HG02642 (cell line): Measurements from ENCODE around the gene PPP2R2C.

Experiments used
- ATAC-seq: cut with Tn5 transposase; IDR thresholded peaks from one replicate; pipeline ENCODE4 v1.9.1; 2021; ENCODE audit warnings: mild to moderate bottlenecking; ENCODE audit not compliant: unreplicated experiment, poor library complexity

Gene PPP2R2C

DNA sequence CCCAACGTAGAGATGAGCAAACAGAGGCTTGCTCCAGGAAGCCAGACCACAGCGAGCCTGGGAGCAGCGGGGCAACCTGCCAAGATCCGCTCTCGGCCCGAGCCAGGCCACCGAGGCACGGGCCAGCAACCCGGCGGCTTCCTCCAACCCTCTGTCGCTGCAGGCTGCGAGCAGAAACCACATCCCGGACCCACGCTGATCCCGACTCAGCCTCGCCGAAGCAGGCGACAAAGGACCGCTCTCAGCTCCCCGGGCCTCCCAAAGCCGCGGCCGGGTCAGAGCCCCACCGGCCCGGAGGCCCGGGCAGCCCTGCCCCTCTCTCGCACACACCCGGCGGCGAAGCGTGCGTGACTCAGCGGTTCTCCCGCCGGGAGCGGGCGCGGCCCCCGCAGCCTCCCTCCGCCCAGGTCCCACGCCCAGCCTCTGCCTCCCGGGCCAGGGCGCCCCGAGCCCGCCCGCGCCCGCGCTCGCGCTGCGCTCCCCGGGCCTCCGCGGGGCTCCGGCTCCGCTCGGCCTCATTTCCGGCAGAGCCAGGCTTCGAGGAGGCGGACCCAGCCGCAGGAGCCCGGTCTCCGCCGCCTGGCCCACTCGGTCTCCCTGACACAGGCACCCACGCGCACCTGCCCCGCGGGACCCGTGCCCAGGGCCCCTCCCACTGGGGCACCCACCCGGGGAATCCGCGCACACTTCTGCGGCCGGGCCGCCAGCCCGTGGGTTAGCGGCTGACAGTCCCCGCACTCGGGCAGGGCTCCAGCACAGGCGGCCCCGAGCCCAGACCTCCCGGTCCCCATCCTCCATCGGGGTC, 1.7 kb downstream of the PPP2R2C start:
- ATAC-seq, result no peak

DNA sequence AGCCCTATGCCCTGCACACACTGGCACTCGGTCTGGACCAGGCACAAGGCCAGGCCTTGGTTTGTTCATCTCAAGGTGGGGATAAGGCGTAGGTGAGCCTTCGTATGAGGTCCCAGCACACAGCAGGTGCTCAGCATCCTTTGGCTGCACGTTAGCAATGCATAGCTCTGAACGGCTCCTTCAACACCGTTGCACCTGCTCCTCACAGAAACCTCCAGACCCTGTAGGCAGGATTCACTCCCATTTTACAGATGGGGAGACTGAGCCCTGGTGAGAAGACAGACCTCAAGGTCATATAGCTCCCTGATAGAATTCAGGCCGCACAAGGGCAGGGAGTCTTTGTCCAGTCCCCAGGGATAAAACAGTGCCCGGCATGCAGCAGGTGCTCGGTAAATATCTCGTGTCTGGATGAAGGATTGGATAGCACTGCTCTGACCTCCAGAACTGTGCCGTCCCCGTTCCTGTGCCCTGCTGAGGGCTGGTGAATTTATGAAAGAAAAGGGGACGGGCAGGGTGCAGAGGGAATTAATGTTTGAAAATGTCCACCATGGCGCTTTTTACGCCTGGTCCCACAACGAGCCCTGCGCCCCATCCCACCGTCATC, 2.4 kb downstream of the PPP2R2C start:
- ATAC-seq, result no peak

DNA sequence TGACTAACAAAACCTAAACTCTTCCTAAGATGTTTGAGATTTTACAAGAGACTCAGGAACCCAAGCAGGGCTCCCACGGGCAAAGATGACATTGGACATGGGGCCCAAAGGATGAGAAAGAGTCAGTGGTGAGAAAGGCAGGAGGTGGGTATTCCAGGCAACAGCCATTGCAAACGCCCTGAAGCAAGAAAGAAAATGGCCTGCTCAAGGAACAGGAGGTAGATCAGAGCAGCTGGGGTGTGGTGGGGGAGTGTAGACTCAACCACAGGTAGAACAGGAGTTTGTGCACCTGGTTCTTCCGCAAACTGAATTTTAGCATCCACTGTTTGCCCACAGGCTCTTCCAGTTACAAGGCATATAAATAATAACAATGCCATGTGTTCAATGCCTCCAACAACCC, 3.3 kb downstream of the PPP2R2C start:
- no peak for ATAC-seq

GRCh38 chr4:6468376-6468775, 4.0 kb downstream of the PPP2R2C start:
- no peak for ATAC-seq

GRCh38 chr4:6467600-6467999, 4.8 kb downstream of the PPP2R2C start:
- ATAC-seq, result no peak

DNA sequence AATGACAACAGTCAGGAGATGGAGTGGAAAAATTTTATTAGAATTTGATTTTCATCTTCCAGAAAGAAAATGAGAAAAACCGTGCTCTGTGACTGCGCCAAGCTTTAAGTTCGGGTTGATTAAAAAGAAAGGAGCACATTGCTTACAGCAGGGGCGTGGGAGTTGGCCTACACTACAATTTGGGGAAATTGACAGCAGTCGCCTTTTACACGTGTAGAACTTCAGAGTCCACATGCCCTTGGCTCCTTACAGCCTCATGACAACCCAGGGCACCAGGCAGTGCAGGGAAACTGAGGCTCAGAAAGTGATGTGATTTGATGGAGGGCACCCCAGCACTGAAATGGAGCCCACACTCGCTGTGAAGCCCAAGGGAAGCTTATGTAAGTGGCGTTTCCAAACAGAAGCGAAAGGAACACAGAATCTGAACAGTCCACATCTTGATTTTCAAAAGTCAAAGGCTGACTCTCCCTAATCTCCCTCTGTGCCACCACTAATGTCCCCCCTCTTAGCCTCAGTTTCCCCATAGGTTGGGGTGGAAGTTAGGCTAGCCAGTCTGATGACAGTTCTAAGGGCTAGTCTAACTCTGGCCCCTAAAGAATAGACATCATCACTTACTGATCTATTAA, 5.5 kb downstream of the PPP2R2C start:
- ATAC-seq, result no peak

DNA sequence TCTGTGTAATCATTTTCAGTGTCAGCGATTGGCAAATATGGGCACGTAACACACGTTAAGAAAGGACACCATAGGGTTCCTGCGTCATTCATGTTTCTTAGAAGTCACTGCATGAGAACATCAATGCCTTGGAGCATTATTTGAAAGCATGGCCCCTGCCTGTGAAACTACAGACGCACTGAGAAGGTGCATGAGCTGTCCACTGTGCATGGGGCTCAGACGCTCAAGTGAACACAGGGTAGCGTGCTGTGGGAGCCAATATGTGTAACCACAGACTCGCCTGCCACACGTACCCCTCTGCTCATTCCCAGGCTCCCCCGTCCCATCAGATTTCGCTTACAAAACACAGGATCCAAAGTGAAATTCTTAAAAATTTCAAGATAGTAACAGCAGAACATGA, 6.5 kb downstream of the PPP2R2C start:
- ATAC-seq, result no peak

DNA sequence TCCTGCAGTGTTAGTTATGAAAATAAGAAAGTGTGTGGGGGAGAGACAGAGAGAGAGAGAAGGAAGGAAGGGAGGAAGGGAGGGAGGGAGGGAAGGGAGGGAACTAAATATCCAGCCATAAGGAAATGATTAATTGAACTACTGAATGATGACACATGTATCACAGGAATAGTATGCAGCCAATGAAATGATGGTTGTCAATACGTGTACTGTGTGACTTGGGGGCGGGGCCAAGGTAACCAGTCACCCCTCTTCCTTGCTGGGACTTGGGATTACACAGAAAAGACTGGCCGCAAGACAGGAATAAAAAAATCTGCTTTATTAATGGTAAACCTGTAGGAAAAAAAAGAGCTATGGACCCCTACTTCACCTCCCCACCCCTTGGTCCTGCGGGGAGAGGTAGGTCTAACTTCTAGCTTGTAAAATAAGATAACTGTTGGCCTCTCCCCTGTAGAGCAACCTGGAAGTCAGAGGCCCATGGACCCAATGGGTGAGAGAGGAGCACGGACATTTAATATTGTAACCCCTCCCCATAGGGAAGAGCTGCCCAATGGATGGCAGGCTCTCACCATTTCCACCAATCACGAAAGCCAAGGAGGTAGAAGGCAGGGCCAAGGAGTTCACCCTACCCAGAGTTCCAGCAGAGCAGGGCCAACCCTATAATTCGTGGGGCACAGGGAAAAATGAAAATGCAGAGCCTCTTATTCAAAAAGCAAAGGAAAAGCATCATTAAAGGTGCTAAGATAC, 7.4 kb downstream of the PPP2R2C start:
- no peak for ATAC-seq

- ATAC-seq, result no peak
Observed at GRCh38 chr4:6463311-6464289, 8.8 kb downstream of the PPP2R2C start.

GRCh38 chr4:6461301-6462165, 10.9 kb downstream of the PPP2R2C start:
- ATAC-seq, result no peak

- no peak for ATAC-seq
Observed at GRCh38 chr4:6460876-6461275, 11.5 kb downstream of the PPP2R2C start.

GRCh38 chr4:6458528-6458927, 13.9 kb downstream of the PPP2R2C start:
- no peak for ATAC-seq

GRCh38 chr4:6456450-6456849, 16.0 kb downstream of the PPP2R2C start:
- ATAC-seq, result no peak

GRCh38 chr4:6454112-6454910, 18.1 kb downstream of the PPP2R2C start:
- no peak for ATAC-seq

- no peak for ATAC-seq
Observed at GRCh38 chr4:6453688-6453990, 18.8 kb downstream of the PPP2R2C start.

- no peak for ATAC-seq
Observed at GRCh38 chr4:6452897-6453687, 19.3 kb downstream of the PPP2R2C start.

DNA sequence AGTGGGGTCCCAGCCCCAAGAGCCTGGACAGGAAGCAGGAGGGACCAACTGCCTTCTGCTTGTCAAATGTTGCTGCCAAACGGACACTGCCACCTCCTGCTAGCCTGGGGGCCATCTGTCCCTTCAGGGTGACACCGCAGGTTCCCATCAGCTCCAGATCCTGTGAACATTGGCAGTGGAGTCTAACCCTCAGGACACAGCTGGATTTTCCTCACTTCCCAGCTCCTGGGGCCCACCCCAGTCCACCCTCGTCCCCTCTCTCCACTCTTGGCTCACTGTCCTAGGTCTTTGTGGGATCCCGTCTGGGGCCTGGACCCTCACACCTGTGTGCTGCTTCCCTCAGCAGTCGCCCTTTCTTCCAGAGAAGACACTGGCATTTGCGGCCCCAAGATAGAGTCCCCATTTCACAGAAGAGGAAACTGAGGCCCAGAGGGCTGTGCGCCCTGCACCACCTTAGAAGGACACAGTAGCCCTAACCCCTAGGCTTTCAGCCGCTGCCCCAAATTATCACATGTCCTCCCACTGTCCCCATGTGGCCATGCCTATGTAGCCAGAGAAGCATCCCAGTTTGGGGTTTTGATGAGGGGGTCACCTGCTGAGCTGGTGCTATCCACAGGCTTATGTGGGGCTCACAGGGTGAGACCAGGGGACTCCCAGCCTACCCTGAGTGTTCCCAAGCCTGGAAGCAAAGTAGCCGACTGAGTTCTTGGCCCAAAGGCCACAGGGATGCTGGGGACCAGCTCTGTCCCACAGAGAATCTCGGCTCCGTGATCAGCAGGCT, 20.1 kb downstream of the PPP2R2C start:
- ATAC-seq, result no peak
